ENCODE measurements around the gene PRICKLE2.

PRICKLE2 gene

DNA sequence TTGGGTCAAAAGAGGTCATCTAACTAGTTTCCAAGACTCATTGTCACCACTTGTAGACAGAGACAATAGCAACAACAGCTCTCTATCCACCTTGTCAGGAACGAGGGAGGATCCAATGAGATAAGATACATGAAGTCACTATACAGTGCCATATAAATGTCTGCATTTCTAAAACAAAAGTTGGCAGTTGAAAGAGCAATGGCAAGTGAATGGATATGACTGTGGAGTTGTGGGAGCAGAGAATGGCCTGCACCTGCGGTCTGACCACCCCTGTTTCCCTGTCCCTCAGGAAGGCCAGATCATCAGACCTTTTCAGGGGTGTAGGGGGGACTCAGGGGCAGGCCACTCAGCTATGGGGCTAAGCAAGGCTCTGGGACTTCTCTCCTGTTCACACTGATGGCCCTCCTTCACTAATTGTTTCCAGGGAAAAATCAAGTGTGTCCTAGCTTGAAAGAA, 161.3 kb downstream of the PRICKLE2 start:
- DNase-seq: no peak

DNA sequence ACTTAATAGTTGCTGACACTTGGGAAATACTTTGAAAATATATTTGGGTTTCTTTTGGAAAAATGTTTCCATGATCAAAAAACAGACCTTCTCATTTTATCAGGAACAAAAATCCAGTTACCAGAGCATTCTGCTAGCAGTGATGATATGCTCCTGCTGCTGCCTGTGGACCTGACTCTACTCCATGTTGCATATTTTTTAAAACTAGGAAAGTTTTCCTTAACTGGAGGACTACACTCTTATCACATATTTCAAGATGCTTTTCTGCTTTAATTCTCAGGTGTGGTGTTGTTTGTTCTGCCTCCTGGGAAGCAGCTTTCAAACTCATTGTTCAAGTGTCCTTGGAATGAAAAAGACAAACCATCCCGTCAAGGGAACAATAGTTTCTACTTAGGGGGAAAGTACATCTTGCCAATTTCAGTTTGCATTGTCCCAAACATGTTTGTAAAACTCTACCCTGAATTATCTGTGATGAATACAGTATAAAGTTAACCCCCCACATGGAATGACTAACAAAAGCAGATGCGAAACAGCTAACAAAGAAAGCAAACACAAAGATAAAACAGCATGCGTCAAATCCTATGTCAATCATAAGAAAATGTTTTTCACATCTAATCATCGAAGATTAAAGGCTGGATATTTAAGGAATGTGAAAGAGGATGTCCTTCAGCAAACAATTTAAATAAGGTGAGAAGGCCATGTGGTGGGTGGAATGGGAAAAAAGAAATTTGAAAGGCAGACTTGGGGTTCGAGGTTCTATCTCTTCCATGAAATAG, 161.9 kb downstream of the PRICKLE2 start:
- DNase-seq: no peak

DNA sequence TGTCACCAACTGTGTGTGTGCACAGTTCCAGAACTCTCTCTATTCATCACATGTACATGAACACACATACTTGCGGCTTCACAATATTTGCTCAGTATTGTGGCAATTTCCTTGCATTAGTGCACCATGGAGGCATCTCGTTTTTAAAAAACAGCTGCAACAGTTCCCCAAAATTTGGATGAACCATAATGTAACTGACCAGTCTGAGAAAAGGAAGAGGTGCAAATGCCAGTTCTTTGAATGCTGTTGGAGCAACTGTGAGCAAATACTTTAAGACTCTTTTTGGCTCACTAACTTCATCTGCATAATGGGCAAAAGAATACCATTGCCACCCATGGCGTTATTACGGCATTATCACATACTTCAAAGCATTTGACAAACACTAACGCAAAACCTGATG, 163.6 kb downstream of the PRICKLE2 start:
- no peak for DNase-seq

DNA sequence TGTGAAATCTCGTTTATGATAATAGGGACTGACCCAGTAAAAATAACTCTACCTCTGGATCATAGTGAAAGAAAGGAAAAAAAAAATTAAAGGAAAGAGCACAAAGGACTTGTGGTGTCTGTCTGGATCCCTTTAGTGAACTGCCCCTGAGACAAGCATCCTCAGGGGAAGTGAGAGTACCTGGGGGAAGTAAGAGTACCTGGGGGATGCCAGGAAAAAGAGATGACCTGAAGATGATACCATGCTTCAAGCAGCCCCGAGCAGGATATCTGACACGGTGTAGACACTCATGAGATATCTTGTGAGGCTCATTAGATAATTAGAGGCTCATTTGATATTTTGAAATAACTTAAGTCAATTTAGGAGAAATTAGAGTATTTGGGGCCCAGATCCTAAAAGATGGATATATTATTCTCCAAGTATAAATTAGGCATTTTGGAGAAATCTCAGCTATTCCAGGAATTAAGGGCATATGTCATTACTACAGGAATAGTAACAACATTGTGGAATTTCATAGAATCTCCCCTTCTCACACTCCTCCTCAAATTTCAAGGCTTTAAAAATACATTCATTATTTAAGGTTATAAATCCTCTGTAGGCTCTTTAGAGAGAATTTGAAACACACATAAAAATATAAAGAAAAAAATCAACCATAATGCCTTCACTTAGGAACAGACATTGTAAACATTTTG, 165.6 kb downstream of the PRICKLE2 start:
- no peak for DNase-seq

DNA sequence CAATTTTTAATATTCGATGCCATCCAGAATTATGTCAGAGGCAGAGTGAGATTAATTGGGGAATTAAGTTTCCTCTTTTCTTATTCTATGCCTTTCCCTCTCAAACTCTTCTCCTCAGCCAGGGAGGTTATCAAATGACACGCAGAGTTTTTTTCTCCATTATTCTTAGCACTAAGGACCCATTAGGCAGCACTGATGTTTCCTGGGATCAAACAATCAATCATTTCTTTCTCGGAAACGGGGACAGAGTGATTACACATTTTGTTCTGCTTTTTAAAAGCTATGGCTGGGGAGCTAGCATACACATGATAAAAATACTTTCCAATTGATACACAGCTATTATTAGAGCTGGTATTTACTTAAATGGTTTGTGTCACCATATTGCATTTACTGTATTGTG, 166.7 kb downstream of the PRICKLE2 start:
- DNase-seq: no peak

DNA sequence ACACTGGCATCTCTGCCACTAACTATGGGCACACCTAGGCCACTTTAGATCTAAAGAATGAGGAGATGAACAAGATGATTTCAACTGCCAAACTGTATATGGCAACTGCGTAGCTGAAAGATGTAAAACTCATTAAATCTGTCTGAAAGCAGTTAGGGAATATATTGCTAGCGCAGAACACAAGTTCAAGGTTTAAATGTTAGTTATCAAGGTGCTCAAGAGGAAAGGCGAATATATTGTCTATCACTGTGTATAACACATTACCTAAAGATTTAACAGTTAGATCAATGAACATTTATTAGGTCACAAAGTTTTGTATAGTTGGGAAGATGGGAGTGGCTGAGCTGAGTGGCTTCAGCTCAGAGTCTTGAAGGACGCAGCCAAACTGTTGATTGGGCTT, 168.0 kb downstream of the PRICKLE2 start:
- DNase-seq: no peak

DNA sequence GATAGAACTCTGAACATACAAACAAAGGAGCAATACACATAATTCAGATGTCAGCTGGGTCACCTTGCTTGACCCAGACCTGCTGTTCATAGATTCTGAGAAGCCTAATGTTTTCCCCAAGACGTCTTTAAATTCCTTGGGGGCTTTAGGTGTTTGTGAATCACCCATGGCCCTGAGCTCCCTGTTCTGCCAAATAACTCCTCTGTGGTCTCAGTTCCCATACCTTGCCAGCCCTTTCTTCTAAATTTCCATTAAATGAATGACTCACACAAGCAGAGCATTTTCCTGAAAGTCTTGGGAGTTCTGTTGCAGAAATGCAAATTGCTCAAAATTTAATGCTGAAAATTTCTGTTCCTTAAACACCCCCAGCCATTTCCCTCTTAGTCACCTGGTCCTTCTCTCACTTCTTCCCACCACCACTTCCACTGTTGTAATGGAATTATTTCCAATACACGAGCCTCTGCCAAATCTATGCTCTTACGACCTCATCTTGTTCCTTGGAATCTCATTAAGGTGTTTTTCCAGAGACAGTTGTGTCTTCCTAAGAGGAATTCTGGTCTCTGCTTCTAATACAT, 168.6 kb downstream of the PRICKLE2 start:
- DNase-seq: no peak

DNA sequence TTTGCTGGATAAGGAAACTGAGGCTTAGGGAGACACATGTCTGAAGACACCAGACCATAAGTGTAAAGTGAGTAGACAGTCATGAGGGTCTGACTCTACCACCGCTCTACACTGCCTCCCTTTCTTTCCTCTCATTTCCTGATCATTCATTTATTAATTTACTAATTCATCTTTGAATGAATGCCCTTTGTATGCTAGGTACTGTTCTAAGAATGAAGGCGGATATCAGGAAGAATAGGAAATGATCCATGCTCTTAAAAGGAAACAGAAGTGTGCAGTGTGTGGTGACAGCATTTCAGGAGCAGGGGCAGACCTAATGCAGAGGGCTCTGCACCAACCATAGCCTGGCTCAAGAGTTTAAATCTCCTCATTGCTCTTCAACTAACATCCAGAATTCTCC, 170.2 kb downstream of the PRICKLE2 start:
- DNase-seq: no peak

DNA sequence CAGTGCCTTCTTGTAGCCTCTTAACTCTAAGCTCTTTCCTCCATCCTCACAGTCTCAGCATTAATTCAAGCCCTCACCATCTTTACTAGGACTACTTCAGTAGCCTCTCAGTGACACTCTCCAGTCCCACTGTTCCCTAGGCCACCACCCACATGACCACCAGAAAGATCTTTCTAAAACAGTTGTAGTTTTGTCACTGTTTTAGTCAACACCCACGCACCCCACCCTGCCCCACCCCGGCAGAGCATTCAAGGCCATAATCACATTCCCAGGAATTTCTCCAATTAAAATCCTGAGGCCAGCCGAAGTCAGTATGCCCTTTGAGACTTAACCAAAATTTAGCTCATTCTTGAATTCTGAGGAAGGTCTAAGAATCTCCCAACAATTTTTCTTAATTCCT, 170.8 kb downstream of the PRICKLE2 start:
- no peak for DNase-seq

DNA sequence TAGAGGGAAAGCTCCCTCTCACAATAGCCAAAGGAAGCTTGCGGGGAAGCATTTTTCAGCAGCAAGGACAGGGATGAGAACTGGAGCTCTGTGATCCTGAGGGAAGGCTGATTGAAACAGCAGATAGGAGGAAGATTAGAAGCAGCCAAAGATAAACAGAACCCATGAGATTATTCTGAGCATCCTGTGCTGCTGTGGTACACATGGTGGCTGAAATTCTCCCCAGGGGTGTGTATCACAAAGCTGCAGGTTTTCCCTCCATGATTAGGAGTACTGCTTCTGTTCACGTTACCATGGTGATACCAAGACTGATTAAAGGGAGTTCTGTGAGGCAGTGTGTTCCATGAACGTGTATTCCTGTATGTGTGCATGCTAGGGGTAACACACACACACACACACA, 171.7 kb downstream of the PRICKLE2 start:
- DNase-seq: no peak

DNA sequence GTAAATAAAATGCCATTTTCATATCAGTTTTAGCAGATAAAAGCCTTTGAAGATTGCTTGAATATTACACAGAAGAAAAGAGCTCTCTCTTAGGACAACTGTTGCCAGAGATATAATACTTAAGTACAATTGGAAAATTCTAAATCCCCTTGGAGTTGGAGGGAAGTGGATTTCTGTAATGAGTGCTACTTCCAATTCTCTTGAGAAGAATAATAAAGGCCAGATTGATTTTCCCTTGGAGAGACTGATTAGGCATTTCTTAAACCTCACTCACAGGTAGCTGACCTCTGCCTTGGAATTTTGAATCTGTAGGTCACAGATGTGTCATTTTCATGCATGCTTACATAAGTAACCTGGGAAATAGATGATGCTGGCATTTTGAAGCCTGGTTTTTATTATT, 172.1 kb downstream of the PRICKLE2 start:
- no peak for DNase-seq

DNA sequence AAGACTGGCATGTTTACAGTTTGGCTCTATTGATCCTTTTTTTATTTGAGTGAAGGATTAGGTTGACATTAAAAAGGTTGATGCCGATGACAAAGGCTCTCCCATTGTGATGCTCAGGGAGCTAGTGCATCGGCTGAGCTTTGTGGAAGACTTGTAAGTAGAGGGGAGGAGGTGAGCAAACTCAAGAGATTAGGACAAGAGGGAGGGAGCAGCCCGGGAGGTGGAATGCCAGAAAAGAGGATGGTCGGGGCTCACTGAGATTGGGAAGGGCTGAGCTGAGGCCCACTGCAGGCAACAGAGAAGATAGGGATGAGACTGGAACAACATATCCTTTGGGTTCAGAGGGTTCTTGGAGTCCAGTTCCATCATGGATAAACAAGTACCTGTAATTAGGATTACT, 175.4 kb downstream of the PRICKLE2 start:
- DNase-seq: no peak

DNA sequence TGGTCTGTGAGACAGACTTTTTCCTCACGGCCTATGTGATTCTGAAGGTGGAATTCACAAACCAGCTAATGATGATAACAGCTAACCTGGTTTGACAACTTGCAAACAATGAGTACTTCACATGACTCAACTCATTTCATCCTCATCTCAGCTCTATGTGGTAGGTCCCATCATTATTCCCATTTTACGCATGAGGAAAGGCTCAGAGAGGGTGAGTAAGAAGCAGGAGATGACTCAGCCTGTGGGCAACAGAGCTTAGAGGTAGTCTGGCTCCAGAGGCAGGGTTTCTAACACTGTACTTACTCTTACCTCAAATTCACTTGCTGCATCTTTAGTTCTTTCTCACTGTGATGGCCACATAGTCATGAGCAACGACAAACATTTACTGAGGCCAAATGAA, 176.1 kb downstream of the PRICKLE2 start:
- DNase-seq: no peak

DNA sequence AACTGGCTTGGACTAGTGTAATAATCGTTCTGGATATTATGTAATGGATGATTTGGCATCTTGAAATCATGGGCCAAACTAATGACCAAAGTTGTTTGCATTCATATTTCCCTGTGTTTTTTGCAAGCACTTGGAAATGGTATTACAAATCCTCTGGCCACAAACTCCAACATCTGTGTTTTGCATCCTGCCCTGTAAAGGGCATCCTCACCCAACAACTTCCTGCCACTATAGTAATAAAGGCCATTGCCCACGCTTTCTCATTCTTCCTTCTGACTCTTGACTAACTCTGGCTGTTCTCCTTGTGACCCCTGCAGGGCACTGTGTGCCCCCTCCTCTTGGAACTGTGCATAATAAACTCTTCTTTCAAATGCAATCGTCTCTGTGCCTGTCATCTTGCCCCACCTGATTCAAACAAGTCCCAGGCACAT, 176.6 kb downstream of the PRICKLE2 start:
- DNase-seq: no peak

DNA sequence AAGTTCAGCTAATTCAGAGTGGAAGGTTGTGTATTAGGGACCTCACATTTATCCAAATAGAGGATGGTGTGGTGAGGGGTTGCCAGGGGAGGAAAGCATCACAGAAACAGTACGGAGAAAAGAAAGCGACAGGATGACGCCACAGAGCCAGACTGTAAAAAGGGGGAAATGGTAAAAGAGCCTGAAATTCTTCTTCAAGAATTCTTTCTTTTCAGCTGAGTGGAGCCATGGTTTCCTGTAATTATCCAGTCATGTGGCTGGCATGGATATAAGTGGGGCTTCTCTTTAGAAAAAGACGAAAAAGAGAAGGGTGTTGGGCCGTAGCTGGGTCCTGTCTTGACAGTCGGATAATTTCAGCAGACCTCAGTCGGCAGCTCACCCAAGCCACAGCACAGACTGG, 177.5 kb downstream of the PRICKLE2 start:
- DNase-seq: no peak

DNA sequence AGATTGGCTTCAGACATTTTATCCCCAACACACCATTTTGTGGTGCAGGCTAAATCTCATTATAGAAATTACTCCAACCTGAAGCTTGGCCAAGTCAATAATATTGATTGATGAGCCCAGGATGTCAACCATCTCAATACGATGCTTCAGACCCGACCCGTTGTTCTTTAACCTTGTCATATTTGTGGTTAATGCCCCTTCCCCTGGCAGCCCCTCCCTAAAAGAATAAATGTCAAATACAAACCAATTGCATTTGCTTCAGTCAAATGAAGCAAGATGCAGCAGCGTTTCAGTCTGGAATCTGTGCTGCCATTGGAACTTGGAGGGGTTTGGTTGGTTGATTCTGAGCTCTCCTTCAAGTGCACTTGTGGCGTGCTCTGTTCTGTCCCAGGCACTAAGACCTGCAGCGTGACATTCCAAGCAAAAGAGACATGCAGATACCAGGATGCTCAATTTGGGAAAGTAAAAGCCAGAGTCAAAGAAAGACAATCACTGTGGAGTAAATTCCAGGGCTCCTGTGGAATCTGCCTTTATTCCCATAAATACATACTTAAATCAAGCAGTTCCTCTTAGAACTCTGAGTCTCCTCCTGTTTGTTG, 178.2 kb downstream of the PRICKLE2 start:
- no peak for DNase-seq

DNA sequence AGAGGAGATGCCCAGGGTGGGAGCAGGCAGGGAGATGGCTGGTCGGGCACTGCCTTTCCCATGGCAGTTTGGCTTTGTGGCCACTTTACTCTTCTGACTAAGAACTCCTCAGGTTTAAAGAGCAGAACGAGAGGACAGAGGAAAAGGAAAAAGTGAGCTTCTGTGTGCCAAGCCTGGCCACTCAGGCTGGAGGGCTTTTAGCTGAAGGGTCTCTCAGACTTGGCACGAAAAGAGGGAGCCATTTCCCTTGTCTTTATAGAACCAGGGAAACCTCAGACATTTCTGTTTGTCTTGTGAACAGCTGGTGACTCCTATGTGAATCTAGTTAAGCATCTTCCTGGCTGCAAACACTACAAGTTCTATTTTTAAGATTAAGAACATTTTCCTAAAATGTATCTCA, 178.7 kb downstream of the PRICKLE2 start:
- DNase-seq: no peak

DNA sequence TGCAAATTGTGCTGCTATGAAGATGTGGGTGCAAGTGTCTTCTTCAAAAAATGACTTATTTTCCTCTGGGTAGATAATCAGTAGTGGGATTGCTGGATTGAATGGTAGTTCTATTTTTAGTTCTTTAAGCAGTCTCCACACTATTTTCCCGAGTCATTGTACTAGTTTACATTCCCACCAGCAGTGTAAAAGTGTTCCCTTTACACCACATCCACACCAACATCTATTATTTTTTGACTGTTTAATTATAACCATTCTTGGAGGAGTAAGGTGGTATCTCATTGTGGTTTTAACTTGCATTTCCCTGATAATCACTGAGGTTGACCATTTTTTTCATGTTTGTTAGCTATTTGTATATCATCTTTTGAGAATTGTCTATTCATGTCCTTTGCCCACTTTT, 182.3 kb downstream of the PRICKLE2 start:
- no peak for DNase-seq
